Measurements from ENCODE around the gene GAS1. TPM values are rescaled to one million over a fixed set of nuclear protein-coding genes. Genes with fewer than 3 reads are reported as not detected.

The GAS1 gene
- total and polyA plus RNA-seq, 2 of the 4 experiments (the other 2 are of a cell fraction): 1.8 to 2.2 TPM

GRCh38 chr9:86985132-86985647 lies 37.9 kb upstream of the GAS1 start:
- no peaks in the 10 kb centered on the region for H3K9me3 ChIP-seq (ENCODE audit: control insufficient read depth, insufficient read depth, low read length)
- H3K4me1 ChIP-seq (ENCODE audit: control insufficient read depth, insufficient read depth, low read length): peaks cover 18% of the 10 kb centered on the region
- no peak for DNase-seq
- no peak overlapping the region for H2BK5ac ChIP-seq (ENCODE audit: low read depth, low read length, poor library complexity, severe bottlenecking)
- no peaks in the 10 kb centered on the region for H3K27me3 ChIP-seq (ENCODE audit: control insufficient read depth, insufficient read depth, low read length)
- no peak overlapping the region for H3K23ac ChIP-seq (ENCODE audit: low read depth, low read length)
- peaks cover 5% of the 10 kb centered on the region for H3K9me1 ChIP-seq (ENCODE audit: insufficient read depth, low read length)
- H3K27ac ChIP-seq (ENCODE audit: insufficient read depth, low read length): peak overlapping the region; percentile 93; the same call in 1 of the 2 replicates
- H2AFZ ChIP-seq (replicated peaks; ENCODE audit: low read length, poor library complexity): no peak overlapping the region
- H3K56ac ChIP-seq (ENCODE audit: extremely low read depth, insufficient read depth, low read length): no peak overlapping the region
- H4K8ac ChIP-seq (ENCODE audit: low read depth in 2 of 2, low read length in 2 of 2): peak overlapping the region in 1 of 2 experiments; percentile 59; a peak in 1 of 4 replicates
- no peak overlapping the region for H2AK5ac ChIP-seq (ENCODE audit: low read depth, low read length)
- in situ Hi-C loops (cut with MboI; ENCODE audit: low sequenced_read_pairs): no loop called here
- H4K5ac ChIP-seq (ENCODE audit: low read depth, low read length): peak overlapping the region; percentile 62; the same call in 1 of the 2 replicates
- no peak overlapping the region for H3K4ac ChIP-seq (ENCODE audit: low read depth, low read length)
- H4K20me1 ChIP-seq (ENCODE audit: insufficient read depth, low read length): no peaks in the 10 kb centered on the region
- dilution Hi-C loops (cut with HindIII; ENCODE audit: low sequenced_read_pairs, unreplicated experiment): no loop called here
- H2BK120ac ChIP-seq (ENCODE audit: low read depth, low read length): no peak overlapping the region
- TF ChIP-seq RAD21 (IDR thresholded peaks at IDR 0.05; ENCODE audit: low read length): no peak
- TF ChIP-seq NFE2L2 (IDR thresholded peaks at IDR 0.05; ENCODE audit: low read depth, low read length): no peak
- TF ChIP-seq BHLHE40 (IDR thresholded peaks at IDR 0.05; ENCODE audit: low read depth, low read length): no peak
- TF ChIP-seq MXI1 (IDR thresholded peaks at IDR 0.05; ENCODE audit: borderline replicate concordance, low read depth, low read length): no peak
- no peak for TF ChIP-seq USF2 (IDR thresholded peaks at IDR 0.05; ENCODE audit: low read depth, low read length)
- TF ChIP-seq CTCF (conservative IDR thresholded peaks at IDR 0.05; ENCODE audit: low read depth, low read length): no peak
- no peak for TF ChIP-seq RFX5 (IDR thresholded peaks at IDR 0.05; ENCODE audit: low read depth, low read length)
- no peak for TF ChIP-seq RCOR1 (IDR thresholded peaks at IDR 0.05; ENCODE audit: insufficient replicate concordance, low read length)
- no peak overlapping the region for H3K9ac ChIP-seq (ENCODE audit: low read depth, low read length)
- H2AK9ac ChIP-seq (replicated peaks; ENCODE audit: low read depth, low read length, poor library complexity): no peak overlapping the region
- intact Hi-C loops (cut with micrococcal nuclease): no loop called here
- H3K4me3 ChIP-seq (ENCODE audit: insufficient read depth, low read depth, low read length): no peak overlapping the region
- no TSS peak for BruUV-seq (replicated peaks)
- H3K14ac ChIP-seq (replicated peaks; ENCODE audit: low read depth, low read length): no peak overlapping the region
- ChIA-PET POLR2A (ENCODE audit: unreplicated experiment) (no interaction called here), CTCF (no interaction called here)
- ATAC-seq (ENCODE audit: low read depth): no peak
- peak overlapping the region; percentile 49; the same call in 1 of the 3 replicates for H2BK15ac ChIP-seq (ENCODE audit: low read depth, low read length)
- no CpG with 5 or more reads among the region's 2 CpGs for WGBS, 2 experiments (ENCODE audit: extremely low coverage in 2 of 2, insufficient read length in 1 of 2)
- peak overlapping the region; percentile 97 for H3K18ac ChIP-seq (ENCODE audit: low read depth, low read length)
- H3K79me1 ChIP-seq (ENCODE audit: low read depth in 1 of 2, low read length in 2 of 2): no peaks in the 10 kb centered on the region
- no peak overlapping the region for H3K4me2 ChIP-seq (ENCODE audit: low read depth, low read length)
- peak overlapping the region; percentile 13; the same call in 1 of the 2 replicates for H2BK20ac ChIP-seq (ENCODE audit: low read depth, low read length)
- no peaks in the 10 kb centered on the region for H3K36me3 ChIP-seq (ENCODE audit: control insufficient read depth, insufficient read depth, low read length)
- no peak overlapping the region for H4K91ac ChIP-seq (ENCODE audit: insufficient read depth, low read depth, low read length)

All from IMR-90 (cell line).